Muscle of back (tissue), 11 donors: Measurements from ENCODE around the gene CDH4. TPM values are rescaled to one million over a fixed set of nuclear protein-coding genes. Genes with fewer than 3 reads are reported as not detected.

Experiments used
- DNase-seq, 3 donors: peaks; one replicate each; pipeline versions ENCODE4 v3.0.0 to v3.0.0-alpha.2; 2013
- polyA plus RNA-seq, 10 donors: library from polyadenylated mRNA; unstranded; fragments of 120-200 nt; gene quantifications; one replicate each; pipeline ENCODE4 v1.2.1, GENCODE V29; 2013; ENCODE audit not compliant: insufficient read length in 10 of 10

The CDH4 gene
- polyA plus RNA-seq, 10 donors = 0.74 to 2.0 (median 1.1) TPM

- DNase-seq = peak in 1 of 3 donors; percentile 89
Observed at GRCh38 chr20:61556111-61556510, 304.1 kb downstream of the CDH4 start.

GRCh38 chr20:61556673-61557072, 304.6 kb downstream of the CDH4 start:
- no peak for DNase-seq

- DNase-seq = no peak
Observed at GRCh38 chr20:61557621-61558020, 305.6 kb downstream of the CDH4 start.

- no peak for DNase-seq
Observed at GRCh38 chr20:61558726-61559125, 306.7 kb downstream of the CDH4 start.

- DNase-seq = no peak
Observed at GRCh38 chr20:61559706-61560315, 307.8 kb downstream of the CDH4 start.

GRCh38 chr20:61560361-61560853, 308.3 kb downstream of the CDH4 start:
- DNase-seq = peak in 1 of 3 donors; percentile 15

- no peak for DNase-seq
Observed at GRCh38 chr20:61561111-61561830, 309.2 kb downstream of the CDH4 start.

- no peak for DNase-seq
Observed at GRCh38 chr20:61562491-61562890, 310.4 kb downstream of the CDH4 start.

GRCh38 chr20:61562897-61563504, 310.9 kb downstream of the CDH4 start:
- no peak for DNase-seq

- no peak for DNase-seq
Observed at GRCh38 chr20:61564628-61565027, 312.6 kb downstream of the CDH4 start.

GRCh38 chr20:61565791-61566190, 313.7 kb downstream of the CDH4 start:
- no peak for DNase-seq

- no peak for DNase-seq
Observed at GRCh38 chr20:61566691-61567090, 314.6 kb downstream of the CDH4 start.

GRCh38 chr20:61567204-61567603, 315.1 kb downstream of the CDH4 start:
- DNase-seq = no peak

GRCh38 chr20:61569825-61570224, 317.8 kb downstream of the CDH4 start:
- no peak for DNase-seq

- DNase-seq = no peak
Observed at GRCh38 chr20:61570646-61571195, 318.7 kb downstream of the CDH4 start.

GRCh38 chr20:61571221-61571620, 319.2 kb downstream of the CDH4 start:
- no peak for DNase-seq

GRCh38 chr20:61571916-61572711, 320.1 kb downstream of the CDH4 start:
- no peak for DNase-seq

- DNase-seq = no peak
Observed at GRCh38 chr20:61572789-61573188, 320.7 kb downstream of the CDH4 start.

GRCh38 chr20:61573415-61574305, 321.6 kb downstream of the CDH4 start:
- no peak for DNase-seq

- DNase-seq = no peak
Observed at GRCh38 chr20:61575151-61575937, 323.3 kb downstream of the CDH4 start.
